NCI-H69 (cell line): ENCODE measurements around the gene DHX34.

Experiments used
- DNase-seq: peaks from one replicate; lab custom pipeline; 2025; lab: John Stamatoyannopoulos, UW

The DHX34 gene

DNA sequence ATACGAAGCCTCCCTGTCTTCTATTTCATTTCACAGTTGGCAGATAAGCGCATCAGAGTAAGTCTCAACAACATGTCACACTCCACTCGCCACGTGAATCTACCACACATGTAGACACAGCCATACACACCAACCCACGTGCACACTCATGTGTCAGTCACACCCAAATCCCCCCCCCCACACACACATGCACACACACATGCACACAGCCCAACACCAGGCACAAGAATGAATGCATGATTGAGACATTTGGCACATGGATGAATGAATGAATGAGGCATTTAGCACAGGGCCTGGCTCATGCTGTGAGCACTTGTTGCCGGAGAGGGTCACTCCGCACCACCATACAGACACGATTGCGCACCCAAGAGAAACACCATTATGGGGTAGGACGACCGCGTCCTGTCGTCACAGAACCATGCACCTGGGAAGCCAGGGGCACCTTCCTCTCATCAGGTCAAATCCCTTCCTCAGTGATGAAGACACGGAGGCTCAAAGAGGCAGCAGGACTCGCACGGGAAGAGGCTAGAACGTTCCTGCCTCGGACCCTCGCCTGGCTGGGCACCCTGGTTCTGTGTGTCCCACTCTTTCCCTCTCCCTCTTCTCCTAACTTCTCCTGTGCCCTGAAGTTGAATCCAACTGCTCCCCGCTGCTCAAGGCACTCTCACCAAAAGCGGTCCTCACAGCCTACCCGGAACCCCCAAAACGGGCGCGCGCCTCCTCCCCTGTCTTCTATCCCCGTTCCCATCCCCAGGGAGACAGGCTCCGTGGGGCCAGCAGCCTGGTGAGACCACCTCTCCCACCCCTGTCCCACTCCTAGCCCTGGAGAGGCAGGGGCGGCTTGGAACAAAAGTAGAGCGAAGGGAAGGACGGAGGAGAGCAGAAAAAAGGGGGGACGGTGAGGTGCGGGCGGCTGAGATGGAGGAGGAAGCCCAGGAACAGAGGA is 68.9 kb downstream of the DHX34 start:
- peak; percentile 21 for DNase-seq

DNA sequence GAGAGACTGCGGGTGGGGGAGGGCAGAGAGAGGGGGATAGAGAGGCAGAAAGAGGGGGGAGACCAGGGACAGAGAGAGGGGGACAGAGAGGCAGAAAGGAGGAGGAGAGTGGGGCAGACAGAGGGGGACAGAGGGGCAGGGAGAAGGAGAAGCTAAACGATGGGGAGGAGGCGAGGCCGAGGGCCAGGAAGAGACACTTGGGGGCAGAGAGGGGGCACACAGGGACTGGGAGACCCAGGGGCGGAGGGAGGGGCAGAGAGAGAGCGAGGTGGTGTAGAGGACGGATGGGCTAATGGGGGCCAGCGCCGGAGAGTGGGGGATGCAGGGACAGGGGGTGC is 69.5 kb downstream of the DHX34 start:
- DNase-seq, result no peak

DNA sequence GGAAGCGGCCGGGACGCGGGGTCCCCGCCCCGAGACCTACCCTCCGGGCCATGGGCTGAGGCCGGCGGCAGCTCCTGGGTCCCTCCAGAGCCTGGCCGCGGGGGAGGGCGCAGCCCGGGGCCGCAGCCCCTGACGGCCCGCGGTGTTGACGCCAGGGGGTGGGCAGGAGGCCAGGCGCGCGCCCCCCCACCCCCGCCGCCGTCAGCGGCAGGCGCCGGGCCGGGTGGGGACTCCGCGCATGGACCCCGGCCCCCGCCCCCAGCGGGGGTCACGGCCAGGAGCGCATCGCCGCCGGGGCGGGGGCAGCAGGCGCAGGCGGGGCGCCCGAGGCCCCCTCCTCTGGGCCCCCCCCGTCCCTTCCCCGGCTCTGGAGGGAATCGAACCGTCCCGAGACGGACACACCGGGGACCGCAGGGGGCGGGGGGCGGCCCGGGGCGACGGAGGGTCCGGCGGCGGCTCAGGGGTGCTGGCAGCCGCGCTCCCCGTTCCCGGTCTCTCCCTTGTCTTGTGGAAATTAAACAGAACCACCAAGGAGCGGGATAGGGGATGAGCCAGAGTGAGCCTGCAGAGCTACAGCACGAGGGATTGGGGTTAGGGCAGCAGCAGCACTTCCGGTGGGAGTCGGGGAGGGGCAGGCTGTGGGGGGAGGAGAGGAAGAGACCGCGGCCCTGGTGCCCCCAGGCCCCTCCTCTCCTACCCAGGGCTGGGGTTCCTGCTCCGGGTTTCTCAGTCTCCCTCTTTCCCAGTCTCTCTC is 70.1 kb downstream of the DHX34 start, which contains the start of gene MEIS3:
MEIS3 (minus strand) TSS at position 498 of the 754 bp plus-strand sequence; CDS start at position 52, 446 bp downstream.
- peak; percentile 53 for DNase-seq

DNA sequence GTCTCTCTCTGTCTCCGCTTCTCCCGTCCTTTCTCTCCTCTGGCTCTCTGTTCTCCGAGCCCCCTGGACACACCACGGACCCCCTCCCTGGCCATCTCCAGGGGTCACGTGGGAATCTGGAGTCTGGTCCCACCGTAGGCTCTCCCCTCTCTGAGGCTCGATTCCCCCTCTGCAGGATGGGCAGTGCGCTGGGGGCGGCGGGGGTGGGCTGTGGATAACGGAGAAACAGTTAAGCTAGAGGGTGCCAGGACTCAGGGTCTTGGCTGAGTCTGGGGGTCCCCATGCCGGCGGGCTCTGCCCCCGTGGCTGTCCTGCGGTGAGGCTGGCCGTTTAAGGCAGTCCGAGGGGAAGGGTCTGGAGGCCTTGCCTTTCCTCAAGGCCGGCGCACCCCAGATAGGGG is 70.7 kb downstream of the DHX34 start:
- DNase-seq, result no peak

DNA sequence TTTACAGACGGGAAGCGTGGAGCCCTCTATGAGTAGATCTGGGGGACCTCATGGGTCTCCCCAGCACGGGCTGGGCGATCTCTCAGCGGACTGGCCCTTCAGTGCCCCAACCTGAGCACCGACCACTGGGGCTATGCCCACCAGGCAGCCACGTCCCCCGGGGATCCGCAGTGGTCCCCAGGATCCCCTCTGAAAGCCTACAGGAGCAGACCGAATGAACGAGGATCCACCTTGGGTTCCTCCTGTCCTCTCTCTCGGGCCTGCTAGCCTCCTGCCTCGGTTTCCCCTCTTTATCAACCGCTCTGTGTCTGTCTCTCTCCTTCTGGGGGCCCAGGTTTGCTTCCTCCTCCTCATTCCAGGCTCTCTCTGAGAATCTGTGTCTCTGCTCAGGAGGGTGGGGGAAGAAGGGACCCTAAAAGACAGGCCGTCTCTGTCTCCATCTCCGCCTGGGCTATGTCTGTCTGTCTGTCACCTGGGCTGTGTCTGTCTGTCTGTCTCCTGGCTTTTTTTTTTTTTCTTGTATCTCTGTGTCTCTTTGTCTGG is 72.2 kb downstream of the DHX34 start:
- DNase-seq, result no peak

GRCh38 chr19:47421844-47422395 is 72.8 kb downstream of the DHX34 start:
- peak; percentile 73 for DNase-seq

DNA sequence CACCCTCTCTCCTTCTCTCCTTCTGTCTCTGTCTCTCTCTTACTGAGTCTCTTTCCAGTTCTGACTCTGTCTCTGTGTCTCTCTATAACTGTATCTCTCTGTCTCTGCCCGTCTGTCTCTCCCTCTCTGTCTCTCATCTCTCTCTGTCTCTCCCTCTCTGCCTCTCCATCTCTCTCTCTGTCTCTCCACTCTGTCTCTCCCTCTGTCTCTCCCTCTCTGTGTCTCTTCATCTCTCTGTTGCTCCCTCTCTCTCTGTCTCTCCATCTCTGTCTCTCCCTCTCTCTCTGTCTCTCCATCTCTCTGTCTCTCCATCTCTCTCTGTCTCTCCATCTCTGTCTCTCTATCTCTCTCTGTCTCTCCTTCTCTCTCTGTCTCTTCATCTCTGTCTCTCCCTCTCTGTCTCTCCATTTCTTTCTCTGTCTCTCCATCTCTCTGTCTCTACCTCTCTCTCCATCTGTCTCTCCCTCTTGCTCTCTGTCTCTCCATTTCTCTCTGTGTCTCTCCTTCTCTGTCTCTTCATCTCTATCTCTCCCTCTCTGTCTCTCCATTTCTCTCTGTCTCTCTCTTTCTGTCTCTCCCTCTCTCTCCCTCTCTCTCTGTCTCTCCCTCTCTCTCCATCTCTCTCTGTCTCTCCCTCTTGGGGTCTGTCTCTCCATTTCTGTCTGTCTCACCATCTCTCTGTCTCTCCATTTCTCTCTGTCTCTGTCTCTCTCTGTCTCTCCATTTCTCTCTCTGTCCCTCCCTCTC is 73.5 kb downstream of the DHX34 start:
- no peak for DNase-seq

DNA sequence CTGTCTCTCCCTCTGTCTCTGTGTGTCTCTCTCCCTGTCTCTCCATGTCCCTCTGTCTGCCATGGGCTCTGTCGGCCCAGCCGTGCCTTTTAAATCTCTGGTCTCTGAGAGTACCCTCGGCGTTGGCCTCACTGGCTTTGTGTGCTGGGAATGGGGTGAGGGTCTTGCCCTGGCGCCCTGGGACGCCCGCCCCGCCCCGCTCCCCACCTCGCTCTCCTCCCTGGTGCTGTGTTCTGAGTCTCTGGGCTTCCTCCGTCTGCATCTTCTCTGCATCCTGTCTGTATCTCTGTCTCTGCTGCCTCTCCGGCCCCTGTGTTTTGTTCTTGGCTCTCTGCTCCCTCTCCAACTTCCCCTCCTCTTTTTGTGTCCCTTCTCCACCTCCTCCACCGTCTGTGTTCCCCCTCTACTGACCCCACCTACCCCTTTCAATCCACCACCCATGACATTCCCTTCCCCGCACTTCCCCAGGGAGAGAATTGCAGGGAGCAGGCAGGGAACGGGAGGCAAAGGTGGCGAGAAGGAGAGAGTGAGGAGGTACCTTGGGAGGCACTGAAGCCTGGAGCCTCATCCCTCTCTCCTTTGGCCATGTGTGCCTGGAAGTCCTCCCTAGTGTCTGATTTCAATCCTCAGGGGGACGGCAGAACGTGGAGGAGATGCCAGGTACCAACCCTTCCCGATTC is 74.2 kb downstream of the DHX34 start:
- no peak for DNase-seq

DNA sequence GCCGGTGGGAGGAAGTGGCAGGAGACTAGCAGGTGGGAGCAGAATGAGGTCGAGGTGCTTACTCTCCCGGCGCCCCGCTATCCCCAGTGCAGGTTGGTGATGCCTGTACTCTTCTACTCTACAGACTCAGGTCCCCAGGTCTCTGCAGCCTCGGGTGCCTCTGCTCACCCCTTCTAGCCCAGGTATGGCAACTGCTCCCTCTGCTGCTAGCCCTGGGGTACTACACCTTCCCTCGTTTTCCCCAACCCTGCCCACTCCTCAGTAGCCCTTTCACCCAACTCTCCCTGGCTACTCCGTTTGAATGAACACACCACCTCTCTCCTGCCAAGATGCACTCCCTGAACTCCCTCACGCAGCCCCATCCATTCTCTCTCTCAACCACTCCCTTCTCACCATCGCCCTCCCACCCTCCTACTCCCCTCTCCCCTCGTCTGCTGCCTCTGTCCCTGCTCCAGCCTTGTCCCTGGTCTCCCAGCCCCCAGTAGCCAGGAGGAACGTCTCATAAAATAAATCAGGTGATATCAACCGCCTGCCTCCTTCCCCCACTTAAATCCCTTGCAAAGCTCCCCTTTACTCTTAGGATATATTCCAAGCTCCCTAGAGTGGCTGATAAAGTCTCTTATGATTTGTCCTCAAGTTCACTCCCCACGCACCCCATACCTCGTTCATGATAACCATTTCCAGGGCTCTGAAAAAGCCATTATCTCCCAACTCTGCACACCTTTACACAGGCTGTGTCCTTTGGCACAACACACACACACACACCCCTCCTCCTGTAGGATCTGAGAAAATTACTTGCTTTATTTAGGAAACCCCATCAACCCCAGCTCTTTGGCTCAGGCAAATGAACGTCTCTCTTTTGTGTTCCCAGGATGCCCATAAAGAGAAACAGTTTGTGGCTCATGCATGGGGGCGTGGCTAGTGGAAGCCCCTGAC is 78.4 kb downstream of the DHX34 start:
- DNase-seq, result peak; percentile 73

DNA sequence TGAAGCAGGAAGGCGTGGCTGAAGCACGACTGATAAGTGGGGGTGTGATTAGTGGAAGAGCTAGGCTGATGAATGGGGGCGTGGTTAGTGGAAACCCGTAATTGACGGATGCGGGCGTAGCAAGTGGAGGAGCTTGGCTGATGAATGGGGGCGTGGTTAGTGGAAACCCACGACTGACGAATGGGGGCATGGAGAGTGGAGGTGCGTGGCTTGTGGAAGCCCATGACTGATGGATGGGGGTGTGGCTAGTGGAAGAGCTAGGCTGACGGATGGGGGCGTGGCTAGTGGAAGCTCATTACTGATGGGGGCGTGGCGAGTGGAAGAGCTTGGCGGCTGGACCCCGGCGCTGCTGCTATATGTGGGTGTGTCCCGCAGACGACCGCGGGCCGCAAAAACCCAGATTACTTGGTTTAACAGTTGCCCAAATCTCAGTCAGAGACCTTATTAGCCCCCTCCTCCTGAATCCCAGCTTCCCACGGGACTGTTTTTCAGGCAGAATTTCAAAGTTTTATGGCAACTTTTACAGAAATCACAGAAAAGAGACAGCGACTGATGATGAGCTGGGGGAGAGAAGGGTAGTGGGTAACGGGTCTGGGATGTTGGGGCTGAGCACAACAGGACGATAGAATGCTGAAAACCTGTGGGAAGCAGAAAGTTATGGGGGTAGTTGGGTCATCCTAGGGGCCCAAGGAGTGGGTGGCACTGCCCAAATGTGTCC is 79.2 kb downstream of the DHX34 start:
- peak; percentile 97 for DNase-seq

DNA sequence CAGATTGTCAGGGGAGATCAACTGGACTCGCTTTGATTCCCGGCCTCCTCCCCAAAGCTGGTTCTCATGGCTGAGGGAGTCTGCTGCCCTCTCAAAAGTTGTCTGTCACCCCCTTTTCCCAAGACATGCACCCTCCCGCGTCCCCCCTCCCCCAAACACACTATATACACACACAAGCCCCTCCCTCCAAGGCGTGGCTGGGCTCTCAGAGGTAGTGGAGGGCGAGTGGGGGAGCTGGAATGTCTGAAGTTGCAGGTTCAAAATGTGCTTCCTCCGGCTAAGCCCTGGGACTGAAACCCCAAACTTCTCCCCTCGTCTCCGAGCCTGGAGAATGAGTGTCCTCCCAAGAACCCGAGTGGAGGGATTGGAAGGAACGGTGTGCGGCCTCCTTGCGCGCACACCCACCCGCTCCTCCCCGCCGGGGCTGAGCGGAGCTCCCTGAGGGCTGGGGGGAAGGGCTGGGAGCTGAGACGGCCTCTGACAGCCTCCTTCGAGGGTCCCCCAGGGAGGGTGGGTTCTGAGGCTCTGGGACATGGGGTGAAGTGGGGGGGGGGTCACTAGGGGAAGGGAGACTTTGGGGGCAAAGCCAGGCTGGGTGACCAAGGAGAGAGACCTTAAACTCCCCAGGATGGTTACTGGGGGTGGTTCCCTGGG is 80.2 kb downstream of the DHX34 start:
- no peak for DNase-seq

GRCh38 chr19:47430041-47430802 is 81.1 kb downstream of the DHX34 start:
- DNase-seq, result peak; percentile 52

- no peak for DNase-seq
Observed at GRCh38 chr19:47432091-47432490, 83.0 kb downstream of the DHX34 start.
